ENCODE results near the gene RIN3. TPM values are rescaled to one million over a fixed set of nuclear protein-coding genes. Genes with fewer than 3 reads are reported as not detected.

The RIN3 gene
- total and polyA plus RNA-seq, 3 donors from 2014 or later, result 25.9 to 56.2 (median 49.8) TPM

DNA sequence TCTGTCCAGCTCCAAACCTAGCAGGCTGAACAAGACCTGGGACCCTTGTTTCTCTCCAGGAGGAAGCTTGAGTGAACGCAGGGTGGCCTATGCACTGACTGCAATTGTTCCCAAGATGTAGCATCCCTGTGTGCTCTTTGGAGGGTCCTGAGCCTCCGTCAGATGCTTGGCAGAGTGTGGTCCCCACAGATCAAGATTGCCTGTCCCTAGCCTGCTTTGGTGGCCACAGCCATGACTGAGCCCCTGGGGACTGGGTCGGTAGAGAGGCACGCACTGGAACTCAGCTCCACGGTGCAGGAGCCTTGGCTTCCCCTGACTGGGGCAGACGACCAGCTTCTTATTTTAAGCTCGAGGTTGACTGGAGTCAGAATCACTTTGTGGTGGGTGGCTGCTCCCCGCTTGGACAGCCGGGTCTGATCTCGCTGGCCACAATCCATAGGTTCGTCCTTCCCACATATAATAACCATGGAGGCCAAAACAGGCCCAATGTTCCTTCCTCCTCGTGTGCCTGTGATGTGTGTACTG lies 137.1 kb downstream of the RIN3 start:
- Histone ChIP-seq H3K27me3 (no peaks in the 10 kb centered on the region), H3K4me3 (no peak overlapping the region), H3K4me1 (peaks cover 37% of the 10 kb centered on the region), H3K9me3 (no peaks in the 10 kb centered on the region), H3K27ac (peak overlapping the region; percentile 50 to 55), H3K36me3 (ENCODE audit: low read depth, missing control alignments) (no peaks in the 10 kb centered on the region)
- WGBS, 2 donors, result 83 to 91% methylated on average over 11 to 12 of the region's 12 CpGs
- TF ChIP-seq POLR2A (IDR thresholded peaks at IDR 0.05), result no peak
- TF ChIP-seq CTCF (IDR thresholded peaks at IDR 0.05), result no peak
- no peak for DNase-seq
- intact Hi-C loops (cut with DNase I; ENCODE audit: low total_unique reads), result no loop called here

DNA sequence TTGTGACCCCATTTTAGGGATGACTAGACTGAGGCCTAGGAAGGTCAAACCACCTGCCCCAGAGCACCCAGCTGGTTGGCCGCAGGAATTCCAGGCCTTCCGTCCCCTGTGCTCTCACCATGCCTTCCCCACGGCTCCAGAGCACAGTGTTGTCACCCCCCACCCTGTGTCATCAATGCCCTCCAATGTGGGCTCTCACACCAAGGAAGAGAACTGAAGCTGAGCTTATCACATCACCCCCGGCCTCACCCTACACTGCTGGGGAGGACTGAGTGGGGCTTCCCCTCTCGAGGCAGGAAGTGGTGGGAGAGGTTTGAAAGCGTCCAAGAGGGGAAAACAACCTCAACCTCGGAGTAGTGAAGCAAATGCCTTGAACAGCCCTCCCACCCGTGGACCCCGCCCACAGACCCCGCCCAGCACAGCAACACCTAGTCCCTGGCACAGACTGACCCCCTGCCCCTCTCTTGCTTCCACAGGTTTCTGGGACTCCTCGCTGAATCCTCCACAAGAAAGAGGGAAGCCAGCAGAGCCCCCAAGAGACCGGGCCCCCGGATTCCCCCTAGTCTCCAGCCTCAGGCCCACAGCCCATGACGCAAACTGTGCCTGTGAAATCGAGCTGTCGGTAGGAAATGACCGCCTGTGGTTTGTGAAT lies 137.7 kb downstream of the RIN3 start:
- Histone ChIP-seq H3K9me3 (no peaks in the 10 kb centered on the region), H3K27ac (peak overlapping the region; percentile 55 to 82), H3K36me3 (ENCODE audit: low read depth, missing control alignments) (no peaks in the 10 kb centered on the region), H3K27me3 (no peaks in the 10 kb centered on the region), H3K4me1 (peaks cover 42% of the 10 kb centered on the region), H3K4me3 (no peak overlapping the region)
- no peak for TF ChIP-seq CTCF (IDR thresholded peaks at IDR 0.05)
- TF ChIP-seq POLR2A (IDR thresholded peaks at IDR 0.05), result no peak
- intact Hi-C loops (cut with DNase I; ENCODE audit: low total_unique reads), result no loop called here
- peak; percentile 51 for DNase-seq
- WGBS, 2 donors, result 59 to 73% methylated on average over 8 to 17 of the region's 17 CpGs

GRCh38 chr14:92651758-92652406 lies 138.3 kb downstream of the RIN3 start:
- Histone ChIP-seq H3K27ac (peak overlapping the region; percentile 68 to 82), H3K36me3 (ENCODE audit: low read depth, missing control alignments) (no peaks in the 10 kb centered on the region), H3K27me3 (no peaks in the 10 kb centered on the region), H3K4me1 (peaks cover 46% of the 10 kb centered on the region), H3K4me3 (peak overlapping the region; percentile 45 to 62), H3K9me3 (no peaks in the 10 kb centered on the region)
- DNase-seq, result peak; percentile 73
- intact Hi-C loops (cut with DNase I; ENCODE audit: low total_unique reads), result no loop called here
- 63 to 68% methylated on average over 17 to 26 of the region's 27 CpGs for WGBS, 2 donors
- TF ChIP-seq POLR2A (IDR thresholded peaks at IDR 0.05) (no peak), CTCF (IDR thresholded peaks at IDR 0.05) (no peak)

DNA sequence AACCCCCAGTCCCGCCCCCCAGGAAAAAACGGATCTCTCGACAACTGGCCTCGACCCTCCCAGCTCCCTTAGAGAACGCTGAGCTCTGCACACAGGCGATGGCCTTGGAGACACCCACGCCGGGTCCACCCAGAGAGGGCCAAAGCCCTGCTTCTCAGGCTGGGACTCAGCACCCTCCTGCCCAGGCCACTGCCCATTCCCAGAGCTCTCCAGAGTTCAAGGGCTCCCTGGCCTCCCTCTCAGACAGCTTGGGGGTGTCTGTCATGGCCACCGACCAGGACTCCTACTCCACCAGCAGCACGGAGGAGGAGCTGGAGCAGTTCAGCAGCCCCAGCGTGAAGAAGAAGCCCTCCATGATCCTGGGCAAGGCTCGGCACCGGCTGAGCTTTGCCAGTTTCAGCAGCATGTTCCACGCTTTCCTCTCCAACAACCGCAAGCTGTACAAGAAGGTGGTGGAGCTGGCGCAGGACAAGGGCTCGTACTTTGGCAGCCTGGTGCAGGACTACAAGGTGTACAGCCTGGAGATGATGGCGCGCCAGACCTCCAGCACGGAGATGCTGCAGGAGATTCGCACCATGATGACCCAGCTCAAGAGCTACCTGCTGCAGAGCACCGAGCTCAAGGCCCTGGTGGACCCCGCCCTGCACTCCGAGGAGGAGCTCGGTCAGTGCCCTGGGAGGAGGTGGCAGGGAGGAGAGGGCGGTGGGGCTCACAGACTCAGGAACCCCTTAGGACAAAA lies 139.0 kb downstream of the RIN3 start:
- Histone ChIP-seq H3K4me3 (peak overlapping the region; percentile 45 to 62), H3K4me1 (peaks cover 46% of the 10 kb centered on the region), H3K9me3 (no peaks in the 10 kb centered on the region), H3K27ac (peak overlapping the region; percentile 68 to 82), H3K27me3 (no peaks in the 10 kb centered on the region), H3K36me3 (ENCODE audit: low read depth, missing control alignments) (no peaks in the 10 kb centered on the region)
- TF ChIP-seq POLR2A (IDR thresholded peaks at IDR 0.05), result no peak
- no peak for TF ChIP-seq CTCF (IDR thresholded peaks at IDR 0.05)
- WGBS, 2 donors, result 60 to 64% methylated on average over 2 to 22 of the region's 26 CpGs
- DNase-seq, result no peak
- intact Hi-C loops (cut with DNase I; ENCODE audit: low total_unique reads), result no loop called here

Measured in testis (tissue), 3 donors.